RWPE1 (cell line): Measurements from ENCODE around the gene RNH1.
"Not testable (repeated sequence)": the region's sequence is repeated elsewhere in the genome, so short reads cannot be mapped to it uniquely, and the experiment has no call there.

Experiments used
- CTCF ChIA-PET: fragments of 350-600 bp; sonication (Branson Sonifier 250); formaldehyde crosslinking; extraction: SDS; loops from one replicate; lab custom pipeline; 2021; lab: Yijun Ruan, JAX
- POLR2A ChIA-PET: fragments of 400-600 bp; formaldehyde crosslinking; extraction: SDS; loops from one replicate; lab custom pipeline; 2020; ENCODE audit warnings: antibody characterized with exemption; ENCODE audit not compliant: low non-redundant PET; lab: Yijun Ruan, JAX
- DNase-seq: peaks from one replicate; pipeline ENCODE4 v3.0.0; 2012; ENCODE audit warnings: low spot score
- H3K27ac ChIP-seq: fragments of 450-650 bp; 2 replicates; pipeline ENCODE4 v1.5.1; 2017
- TF ChIP-seq, protein P1 (sequence below): fragments of 450-650 bp; conservative IDR thresholded peaks from 2 replicates; pipeline ENCODE4 v1.5.1; 2017; ENCODE audit warnings: low read depth, mild to moderate bottlenecking

The RNH1 gene

DNA sequence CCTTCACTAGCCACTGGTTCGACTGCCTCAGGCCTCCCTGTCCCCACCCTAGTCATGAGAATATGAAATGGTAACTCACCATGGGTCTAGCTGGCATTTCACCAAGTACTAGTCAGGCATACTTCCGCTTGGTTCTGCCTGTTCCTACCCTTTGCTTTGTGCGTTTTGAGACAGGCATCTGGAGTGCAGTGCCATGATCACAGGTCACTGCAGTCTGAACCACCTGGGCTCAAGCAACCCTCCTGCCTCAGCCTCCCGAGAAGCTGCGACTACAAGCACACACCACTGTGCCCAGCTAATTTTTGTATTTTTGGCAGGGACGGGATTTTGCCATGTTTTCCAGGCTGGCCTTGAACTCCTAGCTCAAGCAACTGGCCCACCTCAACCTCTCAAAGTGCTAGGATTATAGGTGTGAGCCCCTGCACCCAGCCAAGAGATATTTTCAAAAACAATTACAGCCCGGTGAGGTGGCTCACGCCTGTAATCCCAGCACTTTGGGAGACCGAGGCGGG is 14.2 kb upstream of the RNH1 start:
- POLR2A ChIA-PET: no interaction called here
- CTCF ChIA-PET: interaction anchor here (0.6 kb wide), 1 partner anchor 183 kb away, joined by 4 read pairs; no protein-coding TSS in a partner anchor
- peak overlapping the region; percentile 20; the same call in 1 of the 2 replicates for H3K27ac ChIP-seq
- TF ChIP-seq, protein P1, sequence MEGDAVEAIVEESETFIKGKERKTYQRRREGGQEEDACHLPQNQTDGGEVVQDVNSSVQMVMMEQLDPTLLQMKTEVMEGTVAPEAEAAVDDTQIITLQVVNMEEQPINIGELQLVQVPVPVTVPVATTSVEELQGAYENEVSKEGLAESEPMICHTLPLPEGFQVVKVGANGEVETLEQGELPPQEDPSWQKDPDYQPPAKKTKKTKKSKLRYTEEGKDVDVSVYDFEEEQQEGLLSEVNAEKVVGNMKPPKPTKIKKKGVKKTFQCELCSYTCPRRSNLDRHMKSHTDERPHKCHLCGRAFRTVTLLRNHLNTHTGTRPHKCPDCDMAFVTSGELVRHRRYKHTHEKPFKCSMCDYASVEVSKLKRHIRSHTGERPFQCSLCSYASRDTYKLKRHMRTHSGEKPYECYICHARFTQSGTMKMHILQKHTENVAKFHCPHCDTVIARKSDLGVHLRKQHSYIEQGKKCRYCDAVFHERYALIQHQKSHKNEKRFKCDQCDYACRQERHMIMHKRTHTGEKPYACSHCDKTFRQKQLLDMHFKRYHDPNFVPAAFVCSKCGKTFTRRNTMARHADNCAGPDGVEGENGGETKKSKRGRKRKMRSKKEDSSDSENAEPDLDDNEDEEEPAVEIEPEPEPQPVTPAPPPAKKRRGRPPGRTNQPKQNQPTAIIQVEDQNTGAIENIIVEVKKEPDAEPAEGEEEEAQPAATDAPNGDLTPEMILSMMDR: no peak
- DNase-seq: no peak

DNA sequence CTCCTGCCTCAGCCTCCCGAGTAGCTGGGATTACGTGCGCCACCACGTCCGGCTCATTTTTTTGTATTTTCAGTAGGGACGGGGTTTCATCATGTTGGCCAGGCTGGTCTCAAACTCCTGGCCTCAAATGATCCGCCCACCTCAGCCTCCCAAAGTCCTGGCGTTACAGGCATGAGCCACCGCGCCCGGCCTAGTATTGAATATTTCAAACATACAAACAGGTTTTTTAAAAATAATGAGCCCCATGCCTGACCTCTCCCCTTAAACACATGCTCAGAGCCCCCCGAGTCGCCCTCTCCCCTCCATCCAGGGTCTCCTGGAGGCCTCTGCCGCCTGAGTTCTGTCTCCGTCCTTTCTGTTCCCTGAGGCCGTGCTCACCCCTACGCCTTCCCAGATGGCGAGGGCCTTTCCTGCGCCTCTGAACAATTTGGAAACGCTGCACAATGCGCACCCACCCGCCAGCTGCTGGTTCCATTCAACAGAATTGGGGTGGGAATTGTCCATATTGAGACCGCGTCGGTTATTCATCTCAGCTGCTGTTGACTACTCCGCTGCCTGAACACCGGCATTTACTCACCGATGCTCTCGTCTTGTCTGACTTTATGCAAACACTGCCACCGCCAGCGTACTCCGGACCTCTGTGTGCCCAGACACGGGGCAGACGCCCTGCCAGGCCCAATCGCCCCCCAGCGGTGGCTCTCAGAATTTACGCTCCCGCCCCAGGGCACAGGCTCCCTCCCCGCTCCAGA is 13.6 kb upstream of the RNH1 start:
- no peak for DNase-seq
- ChIA-PET POLR2A (no interaction called here), CTCF (interaction anchor here (0.6 to 0.7 kb wide), 2 partner anchors 9 to 207 kb away, joined by 3 read pairs; no protein-coding TSS in a partner anchor)
- H3K27ac ChIP-seq: peak overlapping the region; percentile 20; the same call in 1 of the 2 replicates
- TF ChIP-seq, protein P1: no peak

DNA sequence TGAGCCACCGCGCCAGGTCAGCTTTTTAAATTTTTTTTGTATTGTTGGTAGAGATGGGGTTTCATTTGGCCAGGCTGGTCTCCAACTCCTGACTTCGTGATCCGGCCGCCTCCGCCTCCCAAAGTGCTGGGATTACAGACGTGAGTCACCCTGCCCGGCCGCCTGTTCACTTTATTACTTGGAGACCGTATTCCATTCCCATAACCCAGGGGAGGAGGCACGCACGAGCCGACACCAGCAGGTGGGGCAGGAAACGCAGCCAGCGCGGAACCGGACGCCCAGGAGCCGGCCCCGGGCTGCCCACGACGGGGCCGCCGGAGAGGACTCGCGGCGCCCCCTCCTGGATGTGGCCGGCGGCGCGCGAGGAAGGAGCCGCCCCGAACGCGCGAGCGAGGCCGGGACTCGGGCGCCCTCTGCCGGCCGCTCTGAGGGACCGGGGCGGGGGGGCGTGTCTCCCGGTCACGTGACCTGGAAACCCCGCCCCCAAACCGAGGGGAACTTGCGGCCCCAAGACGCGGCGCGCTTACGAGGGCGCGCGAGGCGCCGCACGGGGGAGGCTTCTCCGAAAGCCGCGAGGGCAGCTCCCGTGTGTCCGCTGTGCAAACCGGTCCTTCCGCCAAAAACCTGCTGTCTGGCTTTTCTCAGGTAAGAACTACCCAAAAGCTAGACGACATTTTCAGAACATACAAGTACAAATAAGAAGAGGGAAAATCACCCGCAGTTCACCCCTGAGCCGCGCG is 11.6 kb upstream of the RNH1 start:
- POLR2A ChIA-PET: interaction anchor here (0.5 to 0.6 kb wide), 2 partner anchors 24 to 159 kb away, joined by 3 to 9 read pairs; no protein-coding TSS in a partner anchor
- TF ChIP-seq, protein P1: peak; percentile 100
- CTCF ChIA-PET: interaction anchor here (0.6 to 1.7 kb wide), 20 partner anchors 9 to 105 kb away, joined by 3 to 15 read pairs (median 4); partner anchors contain the start of genes ANO9 and HRAS
- H3K27ac ChIP-seq: peak overlapping the region; percentile 97
- DNase-seq: peak; percentile 91

DNA sequence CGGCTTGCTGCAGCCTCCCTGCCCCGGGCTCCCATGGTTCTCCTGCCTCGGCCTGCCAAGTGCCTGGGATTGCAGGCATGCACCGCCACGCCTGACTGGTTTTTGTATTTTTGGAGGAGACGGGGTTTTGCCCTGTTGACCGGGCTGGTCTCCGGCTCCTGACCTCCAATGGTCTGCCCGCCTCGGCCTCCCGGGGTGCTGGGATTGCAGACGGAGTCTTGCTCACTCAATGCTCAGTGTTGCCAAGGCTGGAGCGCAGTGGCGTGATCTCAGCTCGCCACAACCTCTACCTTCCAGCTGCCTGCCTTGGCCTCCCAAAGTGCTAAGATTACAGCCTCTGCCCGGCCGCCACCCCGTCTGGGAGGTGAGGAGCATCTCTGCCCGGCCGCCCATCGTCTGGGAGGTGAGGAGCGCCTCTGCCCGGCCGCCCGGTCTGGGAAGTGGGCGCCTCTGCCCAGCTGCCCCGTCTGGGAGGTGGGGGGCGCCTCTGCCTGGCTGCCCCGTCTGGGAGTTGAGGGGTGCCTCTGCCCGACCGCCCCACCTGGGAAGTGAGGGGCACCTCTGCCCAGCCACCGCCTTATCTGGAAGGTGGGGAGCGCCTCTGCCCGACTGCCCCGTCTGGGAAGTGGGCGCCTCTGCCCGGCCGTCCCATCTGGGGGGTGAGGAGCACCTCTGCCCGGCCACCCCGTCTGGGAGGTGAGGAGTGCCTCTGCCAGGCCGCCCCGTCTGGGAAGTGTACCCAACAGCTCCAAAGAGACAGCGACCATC is 10.1 kb upstream of the RNH1 start:
- peak overlapping the region; percentile 97 for H3K27ac ChIP-seq
- CTCF ChIA-PET, POLR2A ChIA-PET, DNase-seq: not testable (repeated sequence)

DNA sequence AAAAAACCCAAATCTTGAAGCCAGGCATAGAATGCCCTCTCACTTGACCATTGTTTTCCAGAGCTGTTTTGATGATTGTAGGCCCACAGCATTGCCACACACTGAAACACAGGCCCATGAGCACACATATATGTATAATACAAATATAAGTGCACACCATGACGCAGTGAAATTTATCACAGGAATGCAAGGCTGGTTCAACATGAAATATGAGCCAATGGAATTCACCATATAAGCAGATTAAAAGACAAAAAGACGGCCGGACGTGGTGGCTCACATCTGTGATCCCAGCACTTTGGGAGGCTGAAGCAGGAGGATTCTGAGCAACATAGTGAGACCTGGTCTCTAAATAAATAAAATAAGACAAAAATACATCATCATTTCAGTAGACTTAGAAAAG is 9.4 kb upstream of the RNH1 start:
- H3K27ac ChIP-seq: peak overlapping the region; percentile 97
- POLR2A ChIA-PET: interaction anchor here (1.5 kb wide), 1 partner anchor 10 kb away, joined by 7 read pairs; the partner anchor contains the start of gene RNH1
- TF ChIP-seq, protein P1: no peak
- DNase-seq: no peak
- CTCF ChIA-PET: interaction anchor here (0.6 kb wide), 1 partner anchor 34 kb away, joined by 3 read pairs; no protein-coding TSS in a partner anchor

DNA sequence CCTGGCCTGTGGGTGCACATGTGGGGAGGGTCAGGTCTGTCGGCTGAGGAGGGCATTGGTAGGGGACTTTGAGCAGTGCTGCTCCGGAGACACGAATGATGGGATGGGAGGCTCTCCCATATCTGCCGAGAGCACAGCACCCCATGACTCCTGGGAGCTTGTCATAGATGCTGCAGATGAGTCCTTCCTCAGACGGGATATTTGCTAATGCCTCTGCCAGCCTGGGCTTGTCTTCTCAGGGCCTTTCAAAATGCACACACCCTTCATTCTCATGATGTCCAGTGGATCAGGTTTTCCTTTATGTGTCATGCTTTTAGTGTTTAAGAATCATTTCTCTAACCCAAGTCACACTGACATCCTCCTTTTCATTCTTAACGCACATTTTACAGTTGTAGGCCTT is 8.1 kb upstream of the RNH1 start:
- ChIA-PET CTCF (interaction anchor here (1.0 kb wide), 1 partner anchor 9 kb away, joined by 3 read pairs; no protein-coding TSS in a partner anchor), POLR2A (interaction anchor here (0.6 to 1.5 kb wide), 2 partner anchors 8 to 68 kb away, joined by 7 to 11 read pairs; partner anchors contain the start of gene RNH1)
- TF ChIP-seq, protein P1: no peak
- peak; percentile 93 for DNase-seq
- H3K27ac ChIP-seq: peak overlapping the region; percentile 97
